ENCODE measurements around the gene GLB1L. TPM values are rescaled to one million over a fixed set of nuclear protein-coding genes. Genes with fewer than 3 reads are reported as not detected.
A peak's percentile ranks its signal among the peaks of the same experiment; 100 is the strongest.

The GLB1L gene
- total RNA-seq, 1 donor: 21.0 TPM

GRCh38 chr2:219221957-219222518 is 23.2 kb downstream of the GLB1L start:
- Histone ChIP-seq H3K27me3 (ENCODE audit: insufficient read depth, low read length) (no peaks in the 10 kb centered on the region), H3K36me3 (ENCODE audit: insufficient read depth, low read length) (peaks cover 57% of the 10 kb centered on the region), H4K20me1 (ENCODE audit: insufficient read depth, low read length) (peaks cover 12% of the 10 kb centered on the region), H3K4me3 (ENCODE audit: insufficient read depth, low read length) (no peak overlapping the region), H3K79me2 (ENCODE audit: insufficient read depth, low read length) (peaks cover 6% of the 10 kb centered on the region), H3K27ac (ENCODE audit: low read depth, low read length) (no peak overlapping the region), H2AFZ (ENCODE audit: low read length) (no peak overlapping the region), H3K4me2 (ENCODE audit: insufficient read depth, low read length) (no peak overlapping the region), H3K9me3 (ENCODE audit: low read depth, low read length) (no peaks in the 10 kb centered on the region), H3K4me1 (ENCODE audit: insufficient read depth, low read length) (peaks cover 23% of the 10 kb centered on the region)
- no peak for TF ChIP-seq CTCF (IDR thresholded peaks at IDR 0.05; ENCODE audit: extremely low read depth, low read depth, low read length)
- DNase-seq (ENCODE audit: insufficient read length, low spot score, missing footprints): peak; percentile 19

- peaks cover 12% of the 10 kb centered on the region for H4K20me1 ChIP-seq (ENCODE audit: insufficient read depth, low read length)
- TF ChIP-seq CTCF (IDR thresholded peaks at IDR 0.05; ENCODE audit: extremely low read depth, low read depth, low read length): no peak
Measured at GRCh38 chr2:219220652-219221402, 24.4 kb downstream of the GLB1L start.

GRCh38 chr2:219219784-219220532 is 25.3 kb downstream of the GLB1L start:
- no peak for TF ChIP-seq CTCF (IDR thresholded peaks at IDR 0.05; ENCODE audit: extremely low read depth, low read depth, low read length)
- DNase-seq (ENCODE audit: insufficient read length, low spot score, missing footprints): peak; percentile 71
- Histone ChIP-seq H3K79me2 (ENCODE audit: insufficient read depth, low read length) (peaks cover 3% of the 10 kb centered on the region), H4K20me1 (ENCODE audit: insufficient read depth, low read length) (peaks cover 8% of the 10 kb centered on the region), H2AFZ (ENCODE audit: low read length) (no peak overlapping the region), H3K4me2 (ENCODE audit: insufficient read depth, low read length) (peak overlapping the region; percentile 80), H3K27ac (ENCODE audit: low read depth, low read length) (peak overlapping the region; percentile 51), H3K9me3 (ENCODE audit: low read depth, low read length) (no peaks in the 10 kb centered on the region), H3K4me3 (ENCODE audit: insufficient read depth, low read length) (no peak overlapping the region), H3K4me1 (ENCODE audit: insufficient read depth, low read length) (peaks cover 23% of the 10 kb centered on the region), H3K27me3 (ENCODE audit: insufficient read depth, low read length) (no peaks in the 10 kb centered on the region), H3K36me3 (ENCODE audit: insufficient read depth, low read length) (peaks cover 57% of the 10 kb centered on the region)

More at GRCh38 chr2:219220652-219221402, 24.4 kb downstream of the GLB1L start:
- Histone ChIP-seq H3K36me3 (ENCODE audit: insufficient read depth, low read length) (peaks cover 61% of the 10 kb centered on the region), H3K4me3 (ENCODE audit: insufficient read depth, low read length) (no peak overlapping the region), H3K79me2 (ENCODE audit: insufficient read depth, low read length) (peaks cover 3% of the 10 kb centered on the region), H3K27ac (ENCODE audit: low read depth, low read length) (no peak overlapping the region), H3K4me1 (ENCODE audit: insufficient read depth, low read length) (peaks cover 23% of the 10 kb centered on the region), H3K9me3 (ENCODE audit: low read depth, low read length) (no peaks in the 10 kb centered on the region), H2AFZ (ENCODE audit: low read length) (no peak overlapping the region), H3K4me2 (ENCODE audit: insufficient read depth, low read length) (no peak overlapping the region), H3K27me3 (ENCODE audit: insufficient read depth, low read length) (no peaks in the 10 kb centered on the region)
- DNase-seq (ENCODE audit: insufficient read length, low spot score, missing footprints): peak; percentile 21
